ENCODE data around the gene DDX1.
"Not testable (repeated sequence)": the region's sequence is repeated elsewhere in the genome, so short reads cannot be mapped to it uniquely, and the experiment has no call there.

The DDX1 gene

DNA sequence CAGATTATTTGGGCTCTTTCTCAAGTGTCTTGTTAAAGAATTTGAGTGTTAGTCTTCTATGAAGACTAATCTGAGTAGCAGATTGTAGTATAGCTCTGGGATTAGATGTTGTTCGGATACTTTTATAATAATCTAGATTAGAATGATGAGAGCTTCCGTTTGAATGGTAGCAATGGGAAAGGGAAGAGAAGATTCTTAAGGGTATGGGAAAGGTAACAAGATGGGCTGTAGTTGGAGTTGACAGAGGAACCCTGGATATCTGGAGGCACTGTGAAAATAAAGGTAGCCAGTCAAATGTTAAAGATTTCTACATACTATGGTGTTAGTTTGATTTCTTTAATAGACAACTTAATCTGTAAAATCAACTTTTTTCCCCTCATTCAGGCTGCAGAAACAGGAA, 4.7 kb downstream of the DDX1 start:
- no peak for DNase-seq

GRCh38 chr2:15596968-15597367, 5.3 kb downstream of the DDX1 start:
- no peak for DNase-seq

DNA sequence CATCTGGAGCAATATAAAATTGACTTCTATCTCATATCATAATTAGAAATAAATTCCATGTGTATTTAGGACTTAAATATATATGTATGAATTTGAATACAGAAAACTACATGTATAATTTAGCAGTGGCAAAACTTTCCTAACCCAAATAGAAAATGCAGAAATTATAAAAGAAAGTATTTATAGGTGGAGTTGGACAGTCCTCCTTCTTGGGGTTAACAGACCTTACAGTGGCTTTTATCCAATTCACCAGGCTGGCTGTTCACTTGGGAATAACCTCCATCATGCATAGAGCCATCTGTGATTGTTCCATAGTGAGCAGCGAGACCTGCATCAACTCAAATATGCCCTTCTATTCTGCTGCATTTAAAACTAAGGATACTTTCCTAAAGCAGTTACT, 8.3 kb downstream of the DDX1 start:
- DNase-seq, result no peak

DNA sequence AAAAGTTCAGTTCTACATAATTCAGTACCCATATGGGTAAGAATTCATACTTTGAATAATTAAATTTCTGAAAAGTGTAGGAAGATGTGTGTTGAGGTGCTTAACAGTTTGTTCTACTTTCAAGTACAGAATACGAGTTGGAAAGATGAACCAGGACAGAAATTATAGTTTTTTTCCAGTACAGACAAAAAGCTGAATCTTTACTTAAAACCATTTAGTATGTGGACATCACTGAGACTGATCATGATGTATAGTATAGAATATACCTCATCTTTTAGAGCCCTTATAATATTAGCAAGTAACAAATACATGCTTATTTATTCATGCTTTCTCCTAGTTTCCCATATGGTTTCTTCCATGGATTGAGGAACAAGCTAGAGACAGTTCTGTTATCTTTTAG, 10.0 kb downstream of the DDX1 start:
- no peak for DNase-seq

DNA sequence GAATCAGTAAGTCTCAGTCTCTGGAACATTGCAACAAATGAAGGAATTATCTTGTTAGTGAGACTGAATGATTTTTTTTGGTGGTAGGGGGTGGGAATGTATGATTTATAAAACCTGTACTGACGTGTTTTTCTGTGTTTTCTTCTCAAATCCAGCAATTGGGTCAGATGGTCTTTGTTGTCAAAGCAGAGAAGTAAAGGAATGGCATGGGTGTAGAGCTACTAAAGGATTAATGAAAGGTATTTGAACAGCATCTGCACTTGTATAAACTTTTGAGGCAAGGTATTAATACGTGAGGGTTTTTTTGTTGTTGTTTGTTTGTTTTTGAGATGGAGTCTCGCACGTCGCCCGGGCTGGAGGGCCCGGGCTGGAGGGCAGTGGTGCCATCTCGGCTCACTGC, 10.7 kb downstream of the DDX1 start:
- no peak for DNase-seq

- DNase-seq, result no peak
These were observed 11.5 kb downstream of the DDX1 start for GRCh38 chr2:15603044-15603765.

GRCh38 chr2:15603948-15604347, 12.3 kb downstream of the DDX1 start:
- DNase-seq, result no peak

- no peak for DNase-seq
These were observed 14.1 kb downstream of the DDX1 start for GRCh38 chr2:15605721-15606120.

- DNase-seq, result no peak
These were observed 15.1 kb downstream of the DDX1 start for GRCh38 chr2:15606481-15607441.

- no peak for DNase-seq
These were observed 16.2 kb downstream of the DDX1 start for GRCh38 chr2:15607709-15608391.

DNA sequence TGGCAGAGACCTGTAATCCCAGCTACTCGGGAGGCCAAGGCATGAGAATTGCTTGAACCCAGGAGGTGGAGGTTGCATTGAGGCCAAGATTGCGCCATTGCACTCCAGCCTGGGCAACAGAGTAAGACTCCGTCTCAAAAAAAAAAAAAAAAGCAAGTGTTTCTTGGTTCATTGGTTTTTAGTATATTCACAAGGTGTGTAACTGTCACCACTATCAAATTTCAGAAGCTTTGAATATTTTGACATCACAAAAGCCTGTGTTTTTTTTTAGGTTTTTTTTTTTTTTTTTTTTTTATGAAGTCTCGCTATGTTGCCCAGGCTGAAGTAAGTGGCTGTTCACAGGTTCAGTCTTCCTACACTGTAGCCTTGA, 16.7 kb downstream of the DDX1 start:
- DNase-seq, result no peak

GRCh38 chr2:15609341-15610042, 17.8 kb downstream of the DDX1 start:
- no peak for DNase-seq

- no peak for DNase-seq
These were observed 18.8 kb downstream of the DDX1 start for GRCh38 chr2:15610430-15610952.

DNA sequence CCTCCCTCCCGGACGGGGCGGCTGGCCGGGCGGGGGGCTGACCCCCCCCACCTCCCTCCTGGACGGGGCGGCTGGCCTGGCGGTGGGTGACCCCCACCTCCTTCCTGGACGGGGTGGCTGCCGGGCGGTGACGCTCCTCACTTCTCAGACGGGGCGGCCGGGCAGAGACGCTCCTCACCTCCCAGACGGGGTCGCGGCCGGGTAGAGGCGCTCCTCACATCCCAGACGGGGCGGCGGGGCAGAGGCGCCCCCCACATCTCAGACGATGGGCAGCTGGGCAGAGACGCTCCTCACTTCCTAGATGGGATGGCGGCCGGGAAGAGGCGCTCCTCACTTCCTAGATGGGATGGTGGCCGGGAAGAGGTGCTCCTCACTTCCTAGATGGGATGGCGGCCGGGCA, 20.4 kb downstream of the DDX1 start:
- DNase-seq, result not testable (repeated sequence)

DNA sequence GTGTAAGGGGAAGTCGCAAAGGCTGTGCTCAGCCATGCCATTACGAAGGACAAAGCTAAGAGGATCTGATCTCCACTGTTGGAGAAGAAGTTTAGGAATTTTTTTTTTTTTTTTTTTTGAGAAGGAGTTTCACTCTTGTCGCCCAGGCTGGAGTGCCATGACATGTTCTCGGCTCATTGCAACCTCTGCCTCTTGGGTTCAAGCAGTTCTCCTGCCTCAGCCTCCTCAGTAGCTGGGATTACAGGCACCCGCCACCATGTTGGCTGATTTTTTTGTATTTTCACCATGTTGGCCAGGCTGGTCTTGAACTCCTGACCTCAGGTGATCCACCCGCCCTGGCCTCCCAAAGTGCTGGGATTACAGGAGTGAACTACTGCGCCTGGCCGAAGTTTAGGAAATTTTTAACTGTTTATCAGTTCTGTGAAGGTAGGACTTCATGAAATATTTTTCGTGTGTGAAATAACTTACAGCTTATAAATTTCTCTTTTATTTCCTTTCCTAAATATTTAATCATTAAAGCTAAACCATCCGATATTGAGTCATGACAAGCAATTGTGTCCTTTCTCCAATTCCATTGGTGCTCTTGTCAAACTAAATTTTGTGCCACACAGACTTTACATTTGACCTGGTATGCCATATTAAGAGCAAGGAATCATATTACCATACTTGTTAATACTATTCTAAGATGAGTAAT, 22.2 kb downstream of the DDX1 start:
- DNase-seq, result no peak

GRCh38 chr2:15614545-15615300, 23.1 kb downstream of the DDX1 start:
- no peak for DNase-seq

DNA sequence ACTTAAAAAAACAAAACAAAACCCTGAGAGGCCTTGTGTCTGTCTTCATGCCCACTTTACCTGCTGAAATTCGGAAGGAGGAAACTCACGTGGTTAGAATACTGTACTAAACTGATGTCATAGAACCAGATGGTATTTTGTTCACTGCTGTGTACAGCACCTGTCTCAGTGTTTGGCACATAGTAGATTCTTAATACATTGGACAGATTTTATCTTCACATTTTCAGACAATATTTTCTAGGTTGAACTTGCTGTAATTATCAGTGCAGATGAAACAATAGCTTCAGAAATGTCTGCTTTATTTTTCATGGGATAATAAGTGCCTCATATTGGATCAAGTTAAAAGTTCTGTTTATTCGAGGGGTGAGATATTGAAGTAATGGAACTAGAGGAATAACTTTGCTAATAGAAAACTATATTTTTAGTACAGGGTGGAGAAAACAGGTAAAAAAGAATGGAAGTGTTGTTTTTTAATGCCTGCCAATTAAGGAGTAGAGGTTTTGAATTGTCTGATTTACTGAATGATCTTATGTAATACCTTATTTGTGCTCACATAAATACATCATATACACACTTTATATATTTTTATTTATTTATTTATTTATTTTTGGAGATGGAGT, 23.7 kb downstream of the DDX1 start:
- DNase-seq, result no peak

DNA sequence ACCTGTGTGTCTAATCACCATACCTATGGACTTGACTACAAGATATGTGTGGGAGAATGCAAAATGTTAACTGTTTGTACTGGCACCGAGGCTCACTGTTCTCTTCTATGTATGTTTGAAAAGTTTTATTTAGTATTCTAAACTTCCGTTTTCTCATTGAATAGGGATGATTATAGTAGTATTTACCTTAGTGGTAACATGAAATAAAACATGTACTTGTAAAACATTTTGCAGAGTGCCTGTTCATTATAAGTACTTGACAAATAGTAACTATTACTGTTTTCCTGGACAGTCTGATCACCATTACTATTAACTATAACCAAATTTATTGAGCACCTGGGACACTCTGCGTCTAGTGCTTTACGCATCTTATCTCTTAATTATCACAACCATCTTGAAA, 24.8 kb downstream of the DDX1 start:
- no peak for DNase-seq

GRCh38 chr2:15616850-15617777, 25.4 kb downstream of the DDX1 start:
- no peak for DNase-seq
